Cardiac muscle cell (in vitro differentiated cells and primary cell): Measurements from ENCODE around the gene EPN2. TPM values are rescaled to one million over a fixed set of nuclear protein-coding genes. Genes with fewer than 3 reads are reported as not detected.

Experiments used
- DNase-seq, 2 donors: peaks; one replicate each; pipeline versions ENCODE4 v3.0.0 to v3.0.0-alpha.2; 2010 to 2017; ENCODE audit warnings: low read depth in 1 of 2, low spot score in 1 of 2
- H3K27ac ChIP-seq: fragments of 200-600 bp; sonication (generic); 2 replicates; pipeline ENCODE4 v1.5.1; 2016
- H3K27me3 ChIP-seq: fragments of 200-600 bp; sonication (generic); 2 replicates; pipeline ENCODE4 v1.6.0; 2016; ENCODE audit warnings: control low read depth
- H3K36me3 ChIP-seq: fragments of 200-600 bp; sonication (generic); 2 replicates; pipeline ENCODE4 v1.5.1; 2016; ENCODE audit warnings: control low read depth
- H3K4me1 ChIP-seq: fragments of 200-600 bp; sonication (generic); 2 replicates; pipeline ENCODE4 v1.8.1; 2017; ENCODE audit warnings: low read depth, mild to moderate bottlenecking, mixed run types
- H3K4me3 ChIP-seq: fragments of 200-600 bp; sonication (generic); 2 replicates; pipeline ENCODE4 v1.5.1; 2016; ENCODE audit warnings: mild to moderate bottlenecking
- H3K9me3 ChIP-seq: fragments of 200-600 bp; sonication (generic); 2 replicates; pipeline ENCODE4 v1.5.1; 2017; ENCODE audit warnings: low read depth, mild to moderate bottlenecking, control low read depth
- CTCF ChIP-seq: IDR thresholded peaks from 2 replicates; pipeline ENCODE4 v1.5.1; 2012; ENCODE audit warnings: low read depth, mild to moderate bottlenecking, low read length
- polyA plus RNA-seq: library from polyadenylated mRNA; unstranded; fragments of >200 nt; fragmentation: Nextera tagmentation; extraction: Ambion mirVana; gene quantifications from 2 replicates; pipeline ENCODE4 v1.2.1, GENCODE V29; 2016
- total RNA-seq: library from RNA; depleted of rRNA; stranded (reverse); fragments of >200 nt; gene quantifications from 2 replicates; pipeline ENCODE4 v1.2.3, GENCODE V29; 2016

The EPN2 gene
- total and polyA plus RNA-seq, 2 experiments from 2014 or later = 43.5 to 45.5 TPM

GRCh38 chr17:19254651-19255050 is 17.5 kb downstream of the EPN2 start:
- no peaks in the 10 kb centered on the region for H3K9me3 ChIP-seq
- H3K4me3 ChIP-seq = no peak overlapping the region
- no peaks in the 10 kb centered on the region for H3K4me1 ChIP-seq
- no peaks in the 10 kb centered on the region for H3K27me3 ChIP-seq
- no peak overlapping the region for H3K27ac ChIP-seq
- no peak for TF ChIP-seq CTCF
- H3K36me3 ChIP-seq = no peaks in the 10 kb centered on the region
- DNase-seq = no peak

GRCh38 chr17:19255279-19255678 is 18.1 kb downstream of the EPN2 start:
- H3K27ac ChIP-seq = no peak overlapping the region
- TF ChIP-seq CTCF = no peak

GRCh38 chr17:19258371-19258770 is 21.2 kb downstream of the EPN2 start:
- Histone ChIP-seq H3K27me3 (no peaks in the 10 kb centered on the region), H3K9me3 (no peaks in the 10 kb centered on the region), H3K4me1 (peaks cover 3% of the 10 kb centered on the region), H3K27ac (no peak overlapping the region), H3K4me3 (no peak overlapping the region), H3K36me3 (no peaks in the 10 kb centered on the region)
- no peak for TF ChIP-seq CTCF
- no peak for DNase-seq

More at GRCh38 chr17:19255279-19255678, 18.1 kb downstream of the EPN2 start:
- no peaks in the 10 kb centered on the region for H3K4me1 ChIP-seq
- no peaks in the 10 kb centered on the region for H3K9me3 ChIP-seq
- no peaks in the 10 kb centered on the region for H3K36me3 ChIP-seq
- DNase-seq = no peak
- H3K27me3 ChIP-seq = no peaks in the 10 kb centered on the region
- no peak overlapping the region for H3K4me3 ChIP-seq

- Histone ChIP-seq H3K4me1 (peaks cover 12% of the 10 kb centered on the region), H3K27me3 (no peaks in the 10 kb centered on the region), H3K36me3 (no peaks in the 10 kb centered on the region), H3K4me3 (no peak overlapping the region), H3K9me3 (no peaks in the 10 kb centered on the region), H3K27ac (no peak overlapping the region)
- no peak for DNase-seq
- TF ChIP-seq CTCF = no peak
Measured at GRCh38 chr17:19260958-19261357, 23.8 kb downstream of the EPN2 start.

GRCh38 chr17:19261426-19261825 is 24.3 kb downstream of the EPN2 start:
- TF ChIP-seq CTCF = no peak
- H3K27me3 ChIP-seq = no peaks in the 10 kb centered on the region
- no peak for DNase-seq
- H3K36me3 ChIP-seq = no peaks in the 10 kb centered on the region
- no peak overlapping the region for H3K27ac ChIP-seq
- peaks cover 12% of the 10 kb centered on the region for H3K4me1 ChIP-seq
- no peaks in the 10 kb centered on the region for H3K9me3 ChIP-seq
- H3K4me3 ChIP-seq = no peak overlapping the region
